VCaP (cell line): ENCODE measurements around the gene UBA3.

Source experiments
- H3K27ac ChIP-seq: fragments of 450-650 bp; 2 replicates; pipeline ENCODE4 v1.5.1; 2017
- TF ChIP-seq, protein P1 (sequence below): fragments of 450-650 bp; conservative IDR thresholded peaks from 2 replicates; pipeline ENCODE4 v1.5.1; 2017; ENCODE audit warnings: mild to moderate bottlenecking, moderate library complexity

The UBA3 gene

DNA sequence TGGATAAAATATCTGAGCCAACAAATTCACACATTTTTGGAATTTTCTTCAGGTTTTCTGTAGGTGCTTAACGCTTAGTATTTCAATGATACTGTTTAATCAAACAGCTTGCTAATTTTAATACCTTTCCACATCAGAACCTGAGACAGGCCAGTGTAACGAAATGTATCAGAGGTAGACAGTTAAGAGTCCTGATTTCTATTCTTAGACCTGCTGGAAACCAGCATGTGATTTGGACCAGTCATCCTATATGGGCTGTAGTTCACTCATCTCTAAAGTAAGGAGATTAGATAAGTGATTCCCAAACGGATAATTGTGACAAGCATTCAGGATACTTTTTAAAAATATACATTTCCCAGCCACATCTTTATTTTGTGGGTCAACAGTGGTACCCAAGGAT lies 23.0 kb upstream of the UBA3 start:
- H3K27ac ChIP-seq, result peak overlapping the region; percentile 84; the same call in 1 of the 2 replicates
- TF ChIP-seq, protein P1, sequence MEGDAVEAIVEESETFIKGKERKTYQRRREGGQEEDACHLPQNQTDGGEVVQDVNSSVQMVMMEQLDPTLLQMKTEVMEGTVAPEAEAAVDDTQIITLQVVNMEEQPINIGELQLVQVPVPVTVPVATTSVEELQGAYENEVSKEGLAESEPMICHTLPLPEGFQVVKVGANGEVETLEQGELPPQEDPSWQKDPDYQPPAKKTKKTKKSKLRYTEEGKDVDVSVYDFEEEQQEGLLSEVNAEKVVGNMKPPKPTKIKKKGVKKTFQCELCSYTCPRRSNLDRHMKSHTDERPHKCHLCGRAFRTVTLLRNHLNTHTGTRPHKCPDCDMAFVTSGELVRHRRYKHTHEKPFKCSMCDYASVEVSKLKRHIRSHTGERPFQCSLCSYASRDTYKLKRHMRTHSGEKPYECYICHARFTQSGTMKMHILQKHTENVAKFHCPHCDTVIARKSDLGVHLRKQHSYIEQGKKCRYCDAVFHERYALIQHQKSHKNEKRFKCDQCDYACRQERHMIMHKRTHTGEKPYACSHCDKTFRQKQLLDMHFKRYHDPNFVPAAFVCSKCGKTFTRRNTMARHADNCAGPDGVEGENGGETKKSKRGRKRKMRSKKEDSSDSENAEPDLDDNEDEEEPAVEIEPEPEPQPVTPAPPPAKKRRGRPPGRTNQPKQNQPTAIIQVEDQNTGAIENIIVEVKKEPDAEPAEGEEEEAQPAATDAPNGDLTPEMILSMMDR, result no peak

DNA sequence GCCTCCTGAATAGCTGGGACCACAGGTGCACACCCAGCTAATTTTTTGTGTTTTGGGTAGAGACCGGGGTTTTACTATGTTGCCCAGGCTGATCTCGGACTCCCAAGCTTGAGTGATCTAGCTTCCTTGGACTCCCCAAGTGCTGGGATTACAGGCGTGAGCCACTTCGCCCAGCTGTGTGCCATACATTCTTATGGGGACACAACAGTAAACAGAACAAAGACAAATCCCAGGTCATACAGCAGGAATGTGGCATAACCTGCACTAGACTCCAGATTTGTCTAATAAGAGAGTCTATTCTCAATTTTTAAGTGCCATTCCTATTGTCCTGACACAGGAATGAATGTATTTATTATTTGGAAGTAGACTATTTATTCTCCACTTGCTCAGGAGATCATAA lies 22.2 kb upstream of the UBA3 start:
- no peak overlapping the region for H3K27ac ChIP-seq
- TF ChIP-seq, protein P1, result no peak

- TF ChIP-seq, protein P1, result no peak
- H3K27ac ChIP-seq, result no peak overlapping the region
Observed at GRCh38 chr3:69099576-69099975, 19.4 kb upstream of the UBA3 start.

- TF ChIP-seq, protein P1, result no peak
Observed at GRCh38 chr3:69097407-69098086, 17.4 kb upstream of the UBA3 start.

GRCh38 chr3:69096299-69096698 lies 16.1 kb upstream of the UBA3 start:
- TF ChIP-seq, protein P1, result no peak
- no peak overlapping the region for H3K27ac ChIP-seq

More at GRCh38 chr3:69097407-69098086, 17.4 kb upstream of the UBA3 start:
- no peak overlapping the region for H3K27ac ChIP-seq

- TF ChIP-seq, protein P1, result no peak
- H3K27ac ChIP-seq, result no peak overlapping the region
Observed at GRCh38 chr3:69095636-69096035, 15.5 kb upstream of the UBA3 start.

- H3K27ac ChIP-seq, result peak overlapping the region; percentile 79
- TF ChIP-seq, protein P1, result no peak
Observed at GRCh38 chr3:69094467-69095205, 14.5 kb upstream of the UBA3 start.
